HCT116 (cell line): ENCODE results near the gene MRPL30. TPM values are rescaled to one million over a fixed set of nuclear protein-coding genes. Genes with fewer than 3 reads are reported as not detected.

Source experiments
- ATAC-seq: fragments of 200-7000 bp; cut with Tn5 transposase; 2 replicates; pipeline ENCODE4 v1.9.1; 2020; ENCODE audit warnings: mild to moderate bottlenecking, moderate library complexity
- Bru-seq: library from RNA; stranded (reverse); fragments of 400-500 nt; gene quantifications from one replicate; lab custom pipeline; 2021; lab: Mats Ljungman, UMichigan
- BruChase-seq, 2 experiments: library from RNA; stranded (reverse); fragments of 400-500 nt; gene quantifications; one replicate each; lab custom pipeline; 2021; lab: Mats Ljungman, UMichigan
- BruUV-seq: library from RNA; stranded (reverse); fragments of 400-500 nt; replicated peaks from 2 replicates; lab custom pipeline; 2021; lab: Mats Ljungman, UMichigan
- CTCF ChIA-PET: fragments of 300-600 bp; sonication (Branson Sonifier 250); formaldehyde crosslinking; loops from one replicate; lab custom pipeline; 2021; ENCODE audit warnings: antibody characterized with exemption; lab: Charles Lee
- POLR2A ChIA-PET: fragments of 300-600, 350-600 bp; sonication (Branson Sonifier 250); formaldehyde crosslinking; loops from one replicate; lab custom pipeline; 2021; ENCODE audit warnings: antibody characterized with exemption; lab: Charles Lee
- RAD21 ChIA-PET, 2 experiments: fragments of 300-600 bp; sonication (Branson Sonifier 250); formaldehyde crosslinking; loops; one replicate each; lab custom pipeline; 2023; ENCODE audit warnings: low total read pairs in 2 of 2; ENCODE audit not compliant: uncharacterized antibody in 2 of 2, unreplicated experiment in 2 of 2, low non-redundant PET in 1 of 2; lab: Charles Lee
- DNase-seq: peaks from one replicate; pipeline ENCODE4 v3.0.0-alpha.2; 2010; ENCODE audit warnings: low read depth, low spot score
- H2AFZ ChIP-seq: fragments of 200-600 bp; shearing (Covaris generic), sonication (generic); 2 replicates; pipeline ENCODE4 v1.6.1; 2017; ENCODE audit warnings: low read depth, mixed run types, mixed read lengths, antibody characterized with exemption, low read length; ENCODE audit not compliant: poor library complexity, severe bottlenecking
- H3K27ac ChIP-seq: 2 replicates; pipeline ENCODE4 v1.5.1; 2012; ENCODE audit warnings: low read depth, low read length
- H3K27me3 ChIP-seq: fragments of 200-600 bp; sonication (generic); 2 replicates; pipeline ENCODE4 v1.6.1; 2016; ENCODE audit warnings: mixed run types, low read length, mixed read lengths; ENCODE audit not compliant: insufficient read depth
- H3K36me3 ChIP-seq, 2 experiments: fragments of 200-500 bp in 1 of 2; fragments of 200-600 bp in 1 of 2; sonication (Bioruptor generic) in 1 of 2; sonication (generic) in 1 of 2; 2 replicates each; pipeline versions ENCODE4 v1.5.1 to v1.6.1; 2014 to 2016; ENCODE audit warnings: low read length in 2 of 2, inconsistent platforms in 1 of 2, mixed read lengths in 1 of 2, mixed run types in 1 of 2; ENCODE audit not compliant: insufficient read depth in 2 of 2, control insufficient read depth in 1 of 2
- H3K4me1 ChIP-seq, 2 experiments: fragments of 200-600 bp in 1 of 2; sonication (generic) in 1 of 2; 2 replicates each; pipeline versions ENCODE4 v1.5.1 to v1.6.1; 2012 to 2017; ENCODE audit warnings: low read length in 2 of 2, inconsistent platforms in 1 of 2, mild to moderate bottlenecking in 1 of 2, mixed read lengths in 1 of 2, mixed run types in 1 of 2, moderate library complexity in 1 of 2; ENCODE audit not compliant: insufficient read depth in 2 of 2, control insufficient read depth in 1 of 2
- H3K4me2 ChIP-seq: fragments of 200-600 bp; sonication (generic); 2 replicates; pipeline ENCODE4 v1.6.1; 2017; ENCODE audit warnings: mixed run types, low read length, mixed read lengths
- H3K4me3 ChIP-seq, 2 experiments: fragments of 200-600 bp in 1 of 2; sonication (generic) in 1 of 2; replicated peaks in 1 of 2; 2 replicates each; pipeline ENCODE4 v1.5.1; 2011 to 2016; ENCODE audit warnings: low read length in 2 of 2, control low read depth in 1 of 2, low read depth in 1 of 2, mild to moderate bottlenecking in 1 of 2, mixed read lengths in 1 of 2, mixed run types in 1 of 2
- H3K79me2 ChIP-seq: fragments of 200-600 bp; sonication (generic); 2 replicates; pipeline ENCODE4 v1.6.1; 2017; ENCODE audit warnings: mild to moderate bottlenecking, mixed run types, low read length, moderate library complexity, mixed read lengths; ENCODE audit not compliant: insufficient read depth
- H3K9ac ChIP-seq: fragments of 200-600 bp; sonication (generic); 2 replicates; pipeline ENCODE4 v1.6.1; 2016; ENCODE audit warnings: low read length, mixed read lengths
- H3K9me2 ChIP-seq: fragments of 200-600 bp; sonication (generic), shearing (Covaris generic); 2 replicates; pipeline ENCODE4 v1.6.1; 2017; ENCODE audit warnings: mixed run types, mild to moderate bottlenecking, moderate library complexity; ENCODE audit not compliant: insufficient read depth
- H3K9me3 ChIP-seq, 2 experiments: fragments of 200-500 bp in 1 of 2; fragments of 200-600 bp in 1 of 2; sonication (Bioruptor generic) in 1 of 2; sonication (generic) in 1 of 2; 2 replicates each; pipeline ENCODE4 v1.6.1; 2014 to 2017; ENCODE audit warnings: low read length in 2 of 2, mixed read lengths in 2 of 2, inconsistent platforms in 1 of 2, low read depth in 1 of 2, mild to moderate bottlenecking in 1 of 2, mixed run types in 1 of 2, moderate library complexity in 1 of 2; ENCODE audit not compliant: control insufficient read depth in 1 of 2, insufficient read depth in 1 of 2
- H4K20me1 ChIP-seq: fragments of 200-600 bp; sonication (generic), shearing (Covaris generic); 2 replicates; pipeline ENCODE4 v1.6.1; 2017; ENCODE audit warnings: mixed run types, mild to moderate bottlenecking, moderate library complexity; ENCODE audit not compliant: insufficient read depth
- ATF3 ChIP-seq: IDR thresholded peaks from 2 replicates; pipeline ENCODE4 v1.6.1; 2012
- CBX3 ChIP-seq: IDR thresholded peaks from 2 replicates; pipeline ENCODE4 v1.6.1; 2012; ENCODE audit warnings: low read depth
- CEBPB ChIP-seq: IDR thresholded peaks from 2 replicates; pipeline ENCODE4 v1.6.1; 2012; ENCODE audit warnings: low read depth
- CTCF ChIP-seq, 3 experiments: fragments of 200-600 bp in 1 of 3; sonication (generic) in 1 of 3; IDR thresholded peaks in 2 of 3; conservative IDR thresholded peaks in 1 of 3; 2 replicates each; pipeline ENCODE4 v1.5.1; 2012 to 2017; ENCODE audit warnings: low read depth in 2 of 3, low read length in 2 of 3, antibody characterized with exemption in 1 of 3, borderline replicate concordance in 1 of 3, control low read depth in 1 of 3, mild to moderate bottlenecking in 1 of 3, mixed read lengths in 1 of 3, mixed run types in 1 of 3, moderate library complexity in 1 of 3; ENCODE audit not compliant: insufficient read depth in 1 of 3
- EGR1 ChIP-seq: IDR thresholded peaks from 2 replicates; pipeline ENCODE4 v1.6.1; 2012; ENCODE audit warnings: low read depth
- FOSL1 ChIP-seq: IDR thresholded peaks from 2 replicates; pipeline ENCODE4 v1.6.1; 2012; ENCODE audit warnings: low read depth
- MAX ChIP-seq: IDR thresholded peaks from 2 replicates; pipeline ENCODE4 v1.6.1; 2012
- POLR2A ChIP-seq: IDR thresholded peaks from 2 replicates; pipeline ENCODE4 v1.7.0; 2011; ENCODE audit warnings: borderline replicate concordance; ENCODE audit not compliant: insufficient read depth, insufficient read length; ENCODE audit errors: extremely low read depth
- REST ChIP-seq: IDR thresholded peaks from 2 replicates; pipeline ENCODE4 v1.6.1; 2012; ENCODE audit warnings: low read depth
- SP1 ChIP-seq: IDR thresholded peaks from 2 replicates; pipeline ENCODE4 v1.6.1; 2012; ENCODE audit warnings: low read depth
- SRF ChIP-seq: IDR thresholded peaks from 2 replicates; pipeline ENCODE4 v1.6.1; 2012; ENCODE audit warnings: low read depth
- TCF7L2 ChIP-seq: IDR thresholded peaks from 2 replicates; pipeline ENCODE4 v1.7.0; 2011; ENCODE audit warnings: borderline replicate concordance, inconsistent platforms; ENCODE audit not compliant: insufficient read depth, insufficient read length; ENCODE audit errors: extremely low read depth
- ZBTB33 ChIP-seq: IDR thresholded peaks from 2 replicates; pipeline ENCODE4 v1.6.1; 2011; ENCODE audit warnings: mild to moderate bottlenecking, low read length, moderate library complexity; ENCODE audit not compliant: insufficient replicate concordance; ENCODE audit errors: extremely low read depth
- ZFX ChIP-seq: fragments of 450-650 bp; IDR thresholded peaks from 2 replicates; pipeline ENCODE4 v1.6.1; 2017
- ZNF274 ChIP-seq: fragments of 200-500 bp; sonication (Bioruptor generic); IDR thresholded peaks from 2 replicates; pipeline ENCODE4 v1.6.1; 2014; ENCODE audit warnings: mild to moderate bottlenecking, low read depth, low read length, inconsistent platforms
- intact Hi-C: fragments of 100-400 bp; cut with micrococcal nuclease; formaldehyde crosslinking; loops from 2 replicates; pipeline ENCODE4 v1.10.0; 2022
- long read RNA-seq: library from polyadenylated mRNA; unstranded; transcript quantifications from one replicate; pipeline ENCODE4 v2.0.0, GENCODE V29; 2021; ENCODE audit not compliant: unreplicated experiment
- polyA plus RNA-seq: library from polyadenylated mRNA; unstranded; fragments of >200 nt; gene quantifications from 2 replicates; pipeline ENCODE4 v1.2.1, GENCODE V29; 2012; ENCODE audit warnings: missing spikeins
- total RNA-seq: library from RNA; stranded (reverse); gene quantifications from one replicate; pipeline ENCODE4 v1.2.1, GENCODE V29; 2021; ENCODE audit not compliant: unreplicated experiment

MRPL30 gene
- 38.1 TPM for total RNA-seq
- polyA plus RNA-seq, result 16.2 and 21.1 TPM in 2 replicates
- percentile 88 among the genes with signal in this experiment for Bru-seq, nascent RNA
- percentile 99 among the genes with signal in this experiment for BruChase-seq, experiment 1, labeled RNA remaining after a 6-hour chase
- percentile 97 among the genes with signal in this experiment for BruChase-seq, experiment 2, labeled RNA remaining after a 2-hour chase
- long read RNA-seq, transcript MRPL30-201 (6 exons, 2,605 nt), result major isoform, 45 of 54 reads
- long read RNA-seq, partial matches to known transcripts, result 3 of 54 reads
- long read RNA-seq, other reads (novel, unspliced or antisense), result 5 of 54 reads

GRCh38 chr2:99180755-99181623 is at the start of gene MRPL30, which contains the start of gene MITD1:
TSS of gene MRPL30 (plus strand) at chr2:99181184. CDS start at chr2:99186204, 5,020 bp downstream.
TSS of gene MITD1 (minus strand) at chr2:99181058. CDS start at chr2:99180981, 77 bp downstream.
- no peaks in the 10 kb centered on the region for H4K20me1 ChIP-seq
- DNase-seq, result peak; percentile 92
- H3K27ac ChIP-seq, result peak within 1 kb of the TSS; percentile 67
- ChIA-PET POLR2A (interaction anchor here (0.6 to 2.1 kb wide), 2 partner anchors 40 to 193 kb away, joined by 3 to 6 read pairs; partner anchors contain the start of gene C2orf15), RAD21 (interaction anchor here in 1 of 2 experiments (0.6 kb wide), 1 partner anchor 323 kb away, joined by 3 read pairs; no protein-coding TSS in a partner anchor), CTCF (interaction anchor here (0.5 to 1.5 kb wide), 3 partner anchors 156 to 376 kb away, joined by 3 to 7 read pairs (median 4); partner anchors contain the start of genes EIF5B and TXNDC9)
- peak within 1 kb of the TSS; percentile 72 to 78 for H3K4me3 ChIP-seq
- no peaks in the 10 kb centered on the region for H3K36me3 ChIP-seq
- peak within 1 kb of the TSS; percentile 81 for H3K4me2 ChIP-seq
- H3K79me2 ChIP-seq, result peaks cover 78% of the 10 kb centered on the region
- H2AFZ ChIP-seq, result peak within 1 kb of the TSS; percentile 38
- intact Hi-C loops, result loop anchor here (1.0 to 2.0 kb wide), 2 partner anchors 155 to 310 kb away; partner anchors contain the start of genes REV1 and TXNDC9
- H3K4me1 ChIP-seq, result peaks cover 9 to 21% of the 10 kb centered on the region in 2 experiments; a peak in 3 of 4 replicates
- peak; percentile 88 for ATAC-seq
- BruUV-seq, result TSS peak; percentile 82
- H3K9ac ChIP-seq, result peak within 1 kb of the TSS; percentile 91
- H3K27me3 ChIP-seq, result no peaks in the 10 kb centered on the region
- H3K9me2 ChIP-seq, result no peaks in the 10 kb centered on the region
- no peaks in the 10 kb centered on the region for H3K9me3 ChIP-seq
- TF ChIP-seq POLR2A, result peak; percentile 82
- peak; percentile 71 for TF ChIP-seq SP1
- no peak for TF ChIP-seq CTCF (IDR thresholded peaks at IDR 0.05 in 2 of 3, conservative IDR thresholded peaks at IDR 0.05 in 1 of 3; ENCODE audit: borderline replicate concordance in 1 of 3, insufficient read depth in 1 of 3, low read depth in 2 of 3, low read length in 2 of 3)
- peak; percentile 77; the same call in 1 of the 2 replicates for TF ChIP-seq SRF
- TF ChIP-seq CBX3, result peak; percentile 96
- no peak for TF ChIP-seq CEBPB
- no peak for TF ChIP-seq REST
- no peak for TF ChIP-seq ZNF274
- TF ChIP-seq ATF3, result no peak
- TF ChIP-seq MAX, result peak; percentile 90
- peak; percentile 82 for TF ChIP-seq ZBTB33
- peak; percentile 61; the same call in 1 of the 2 replicates for TF ChIP-seq ZFX
- no peak for TF ChIP-seq FOSL1
- peak; percentile 66 for TF ChIP-seq EGR1
- no peak for TF ChIP-seq TCF7L2
